GM12874 (cell line): Measurements from ENCODE around the gene TXLNA.

ENCODE experiments used
- TF ChIP-seq, protein P1 (sequence below): IDR thresholded peaks from 2 replicates; pipeline ENCODE4 v1.5.1; 2011; ENCODE audit warnings: low read depth, mild to moderate bottlenecking, control low read depth, low read length, moderate library complexity; ENCODE audit not compliant: insufficient read depth

Gene TXLNA

DNA sequence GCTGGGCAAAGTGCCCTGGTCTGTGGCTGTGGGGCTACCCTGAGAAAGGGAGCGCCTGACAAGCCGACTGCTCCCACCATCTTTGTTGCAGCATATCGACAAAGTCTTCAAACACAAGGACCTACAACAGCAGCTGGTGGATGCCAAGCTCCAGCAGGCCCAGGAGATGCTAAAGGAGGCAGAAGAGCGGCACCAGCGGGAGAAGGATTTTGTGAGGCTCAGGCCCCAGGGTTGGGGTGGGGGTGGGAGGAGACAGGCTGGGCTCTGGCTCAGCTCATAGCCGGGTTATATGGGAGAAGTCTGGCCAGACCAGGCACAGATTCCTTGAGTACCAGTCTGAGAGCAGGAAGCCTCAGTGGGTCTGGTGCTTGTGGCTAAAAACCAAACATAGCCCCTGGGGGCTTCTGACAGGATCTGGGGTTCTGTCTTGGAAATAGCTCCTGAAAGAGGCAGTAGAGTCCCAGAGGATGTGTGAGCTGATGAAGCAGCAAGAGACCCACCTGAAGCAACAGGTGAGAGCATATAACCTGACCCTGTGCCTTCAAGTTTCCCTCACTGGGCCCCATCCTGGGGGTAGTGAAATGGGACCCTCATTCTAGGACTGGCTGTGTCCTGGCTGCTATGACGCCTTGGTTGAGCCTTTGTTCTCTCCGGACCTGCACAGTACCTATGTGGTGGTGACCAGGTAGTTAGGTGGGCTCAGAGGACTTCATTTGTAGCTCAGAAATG, 12.9 kb downstream of the TXLNA start:
- TF ChIP-seq, protein P1, sequence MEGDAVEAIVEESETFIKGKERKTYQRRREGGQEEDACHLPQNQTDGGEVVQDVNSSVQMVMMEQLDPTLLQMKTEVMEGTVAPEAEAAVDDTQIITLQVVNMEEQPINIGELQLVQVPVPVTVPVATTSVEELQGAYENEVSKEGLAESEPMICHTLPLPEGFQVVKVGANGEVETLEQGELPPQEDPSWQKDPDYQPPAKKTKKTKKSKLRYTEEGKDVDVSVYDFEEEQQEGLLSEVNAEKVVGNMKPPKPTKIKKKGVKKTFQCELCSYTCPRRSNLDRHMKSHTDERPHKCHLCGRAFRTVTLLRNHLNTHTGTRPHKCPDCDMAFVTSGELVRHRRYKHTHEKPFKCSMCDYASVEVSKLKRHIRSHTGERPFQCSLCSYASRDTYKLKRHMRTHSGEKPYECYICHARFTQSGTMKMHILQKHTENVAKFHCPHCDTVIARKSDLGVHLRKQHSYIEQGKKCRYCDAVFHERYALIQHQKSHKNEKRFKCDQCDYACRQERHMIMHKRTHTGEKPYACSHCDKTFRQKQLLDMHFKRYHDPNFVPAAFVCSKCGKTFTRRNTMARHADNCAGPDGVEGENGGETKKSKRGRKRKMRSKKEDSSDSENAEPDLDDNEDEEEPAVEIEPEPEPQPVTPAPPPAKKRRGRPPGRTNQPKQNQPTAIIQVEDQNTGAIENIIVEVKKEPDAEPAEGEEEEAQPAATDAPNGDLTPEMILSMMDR: no peak

DNA sequence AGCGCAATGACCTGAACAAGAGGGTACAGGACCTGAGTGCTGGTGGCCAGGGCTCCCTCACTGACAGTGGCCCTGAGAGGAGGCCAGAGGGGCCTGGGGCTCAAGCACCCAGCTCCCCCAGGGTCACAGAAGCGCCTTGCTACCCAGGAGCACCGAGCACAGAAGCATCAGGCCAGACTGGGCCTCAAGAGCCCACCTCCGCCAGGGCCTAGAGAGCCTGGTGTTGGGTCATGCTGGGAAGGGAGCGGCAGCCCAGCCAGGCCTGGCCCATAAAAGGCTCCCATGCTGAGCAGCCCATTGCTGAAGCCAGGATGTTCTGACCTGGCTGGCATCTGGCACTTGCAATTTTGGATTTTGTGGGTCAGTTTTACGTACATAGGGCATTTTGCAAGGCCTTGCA, 15.5 kb downstream of the TXLNA start:
- TF ChIP-seq, protein P1: no peak

DNA sequence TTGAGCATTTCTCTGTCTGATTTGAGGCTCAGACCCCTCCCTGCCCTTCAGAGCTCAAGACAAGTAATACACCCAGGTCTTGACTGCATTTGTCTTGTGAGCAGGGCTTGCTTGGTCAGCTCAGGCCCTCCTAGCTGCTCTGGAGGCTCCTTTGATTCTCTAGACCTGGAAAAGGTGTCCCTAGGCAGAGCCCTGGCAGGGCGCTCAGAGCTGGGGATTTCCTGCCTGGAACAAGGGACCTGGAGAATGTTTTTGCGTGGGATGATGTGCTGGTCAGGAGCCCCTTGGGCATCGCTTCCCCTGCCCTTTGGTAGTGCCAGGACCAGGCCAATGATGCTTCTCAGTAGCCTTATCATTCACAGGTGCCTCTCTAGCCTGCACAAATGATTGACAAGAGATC, 16.1 kb downstream of the TXLNA start:
- TF ChIP-seq, protein P1: no peak

DNA sequence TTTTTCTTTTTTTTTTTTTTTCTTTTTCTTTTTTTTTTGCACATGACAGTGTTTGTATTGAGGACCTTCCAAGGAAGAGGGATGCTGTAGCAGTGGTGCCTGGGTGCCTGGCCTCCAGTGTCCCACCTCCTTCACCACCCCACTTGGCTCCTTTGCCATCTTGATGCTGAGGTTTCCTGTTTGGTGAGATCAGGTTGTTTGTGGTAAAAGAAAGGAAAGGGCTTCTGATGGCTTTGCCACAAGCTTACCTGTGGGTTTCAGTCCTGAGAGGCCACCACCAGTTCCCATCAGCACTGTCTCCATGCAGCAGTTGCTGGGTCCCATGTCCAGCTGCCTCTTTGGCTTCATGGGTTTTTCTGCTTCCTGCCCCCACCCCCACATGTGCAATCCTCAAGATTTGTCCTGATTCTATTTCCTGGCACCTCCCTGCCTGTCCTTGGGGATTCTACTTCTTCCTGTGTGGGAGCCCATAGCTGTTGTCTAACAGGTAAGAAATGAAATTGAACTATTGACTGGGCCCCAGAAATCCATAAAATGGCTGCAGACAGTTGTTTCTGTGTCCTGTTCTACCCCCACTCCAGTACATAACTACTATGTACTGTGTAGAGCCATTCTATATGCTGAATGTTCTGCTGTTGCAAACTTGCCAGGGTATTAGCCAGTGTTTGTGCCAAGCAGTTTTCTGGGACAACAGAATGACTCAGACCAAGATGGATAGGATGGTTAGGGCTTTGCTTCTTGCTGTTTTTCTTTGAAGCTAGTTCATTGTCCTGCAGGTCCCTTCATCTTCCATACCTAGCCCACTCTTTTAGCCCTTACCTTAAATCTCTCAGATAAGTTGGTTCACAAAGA, 16.7 kb downstream of the TXLNA start:
- TF ChIP-seq, protein P1: no peak

DNA sequence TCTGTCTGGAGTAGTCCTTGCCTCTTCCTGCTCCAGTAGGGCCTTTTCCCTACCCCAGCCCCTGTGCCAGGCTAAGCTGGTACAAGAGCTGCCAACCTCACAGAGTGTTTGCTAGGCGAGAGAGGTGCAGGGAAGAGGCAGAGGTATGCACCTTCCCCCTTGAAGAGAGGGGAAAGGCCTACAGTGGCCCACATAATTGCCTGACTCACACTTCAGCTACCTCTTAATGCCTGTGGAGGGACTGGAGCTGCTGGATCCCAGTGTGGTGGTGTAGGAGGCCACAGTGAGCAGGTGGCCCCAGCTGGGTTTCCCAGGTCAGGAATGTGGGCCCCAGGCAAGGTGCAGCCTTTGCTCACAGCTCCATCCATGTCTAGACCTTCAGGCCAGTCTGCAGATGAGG, 17.6 kb downstream of the TXLNA start:
- TF ChIP-seq, protein P1: no peak

DNA sequence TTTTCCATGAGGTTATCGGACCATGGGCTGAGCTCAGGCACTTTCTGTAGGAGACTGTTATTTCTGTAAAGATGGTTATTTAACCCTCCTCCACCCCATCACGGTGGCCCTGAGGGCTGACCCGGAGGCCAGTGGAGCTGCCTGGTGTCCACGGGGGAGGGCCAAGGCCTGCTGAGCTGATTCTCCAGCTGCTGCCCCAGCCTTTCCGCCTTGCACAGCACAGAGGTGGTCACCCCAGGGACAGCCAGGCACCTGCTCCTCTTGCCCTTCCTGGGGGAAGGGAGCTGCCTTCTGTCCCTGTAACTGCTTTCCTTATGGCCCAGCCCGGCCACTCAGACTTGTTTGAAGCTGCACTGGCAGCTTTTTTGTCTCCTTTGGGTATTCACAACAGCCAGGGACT, 18.4 kb downstream of the TXLNA start:
- TF ChIP-seq, protein P1: no peak

DNA sequence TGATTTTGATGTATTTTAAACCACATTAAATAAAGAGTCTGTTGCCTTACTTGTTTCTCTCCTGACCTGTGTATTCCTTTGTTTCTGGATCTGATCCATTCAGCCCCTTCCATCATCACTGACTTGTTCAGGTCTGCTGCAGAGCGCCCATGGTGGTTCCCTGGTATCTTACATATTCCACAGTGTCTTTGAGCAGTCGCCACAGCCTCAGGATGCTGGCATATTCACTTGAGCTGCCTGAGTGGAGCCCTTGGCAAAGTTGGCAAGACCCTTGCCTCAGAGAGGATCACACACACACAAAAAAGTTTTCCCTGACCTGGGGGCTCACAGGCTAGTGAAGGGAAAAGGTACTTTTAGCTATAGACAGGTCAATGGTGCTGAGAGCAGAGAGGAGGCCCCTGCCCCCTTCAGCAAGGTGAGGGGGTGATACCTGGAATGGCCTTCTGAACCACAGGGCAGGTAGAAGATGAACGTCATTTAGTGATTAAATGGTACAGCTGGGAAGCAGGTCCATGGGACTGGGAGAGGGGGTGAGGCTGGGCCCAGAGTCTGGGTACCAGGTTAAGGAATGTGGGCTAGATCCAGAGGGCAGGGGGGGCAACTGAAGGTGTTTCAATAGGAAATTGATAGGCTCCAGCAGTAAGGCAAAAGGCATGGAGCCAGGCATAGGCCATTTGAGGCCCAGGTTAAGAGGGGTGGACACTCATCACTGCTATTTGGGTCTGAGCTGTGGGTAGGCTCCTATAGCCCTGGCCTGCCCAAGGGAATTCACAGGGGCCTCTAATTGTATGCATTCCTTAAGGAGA, 19.0 kb downstream of the TXLNA start:
- TF ChIP-seq, protein P1: no peak
